Measurements from ENCODE around the gene SDC1.

The SDC1 gene

DNA sequence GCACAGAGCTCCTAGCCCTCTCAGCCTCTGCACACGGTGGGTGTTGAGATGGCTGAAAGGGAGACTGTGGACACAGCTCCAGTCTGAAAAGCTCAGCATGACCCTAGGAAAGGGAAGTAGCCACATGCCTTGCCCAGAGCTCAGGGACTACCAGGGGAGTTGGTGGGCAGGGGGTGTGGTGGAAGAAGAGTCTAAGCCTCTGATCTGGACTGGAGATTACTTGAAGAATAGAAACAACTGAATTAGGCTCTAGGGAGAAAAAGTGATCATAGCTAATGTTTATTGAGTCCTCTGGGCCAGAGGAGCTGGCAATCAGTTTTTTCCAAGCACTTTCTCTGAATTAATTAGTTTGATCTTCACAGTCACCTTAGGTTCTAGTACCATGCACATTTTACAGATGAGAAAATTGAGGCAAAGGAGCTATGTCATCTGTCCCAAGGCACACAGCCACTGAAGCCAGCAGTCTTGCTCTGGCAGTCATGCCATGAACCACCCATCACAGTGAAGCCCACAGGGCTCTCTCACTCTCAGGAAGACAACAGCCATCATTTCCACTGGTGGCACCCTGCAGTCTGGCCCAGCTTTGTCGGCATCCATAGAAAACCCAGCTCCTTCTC lies 10.3 kb downstream of the SDC1 start:
- Histone ChIP-seq H3K4me3 (no peak overlapping the region), H3K36me3 (no peaks in the 10 kb centered on the region), H3K9me3 (no peaks in the 10 kb centered on the region), H3K27me3 (peaks cover 0 to 18% of the 10 kb centered on the region in 2 donors), H3K4me1 (peaks cover 0 to 11% (median 0%) of the 10 kb centered on the region in 4 donors), H3K27ac (no peak overlapping the region)
- TF ChIP-seq, protein P1, sequence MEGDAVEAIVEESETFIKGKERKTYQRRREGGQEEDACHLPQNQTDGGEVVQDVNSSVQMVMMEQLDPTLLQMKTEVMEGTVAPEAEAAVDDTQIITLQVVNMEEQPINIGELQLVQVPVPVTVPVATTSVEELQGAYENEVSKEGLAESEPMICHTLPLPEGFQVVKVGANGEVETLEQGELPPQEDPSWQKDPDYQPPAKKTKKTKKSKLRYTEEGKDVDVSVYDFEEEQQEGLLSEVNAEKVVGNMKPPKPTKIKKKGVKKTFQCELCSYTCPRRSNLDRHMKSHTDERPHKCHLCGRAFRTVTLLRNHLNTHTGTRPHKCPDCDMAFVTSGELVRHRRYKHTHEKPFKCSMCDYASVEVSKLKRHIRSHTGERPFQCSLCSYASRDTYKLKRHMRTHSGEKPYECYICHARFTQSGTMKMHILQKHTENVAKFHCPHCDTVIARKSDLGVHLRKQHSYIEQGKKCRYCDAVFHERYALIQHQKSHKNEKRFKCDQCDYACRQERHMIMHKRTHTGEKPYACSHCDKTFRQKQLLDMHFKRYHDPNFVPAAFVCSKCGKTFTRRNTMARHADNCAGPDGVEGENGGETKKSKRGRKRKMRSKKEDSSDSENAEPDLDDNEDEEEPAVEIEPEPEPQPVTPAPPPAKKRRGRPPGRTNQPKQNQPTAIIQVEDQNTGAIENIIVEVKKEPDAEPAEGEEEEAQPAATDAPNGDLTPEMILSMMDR (IDR thresholded peaks at IDR 0.05): no peak
- DNase-seq: no peak
- intact Hi-C loops (cut with DNase I; ENCODE audit: low total_unique reads): no loop called here

DNA sequence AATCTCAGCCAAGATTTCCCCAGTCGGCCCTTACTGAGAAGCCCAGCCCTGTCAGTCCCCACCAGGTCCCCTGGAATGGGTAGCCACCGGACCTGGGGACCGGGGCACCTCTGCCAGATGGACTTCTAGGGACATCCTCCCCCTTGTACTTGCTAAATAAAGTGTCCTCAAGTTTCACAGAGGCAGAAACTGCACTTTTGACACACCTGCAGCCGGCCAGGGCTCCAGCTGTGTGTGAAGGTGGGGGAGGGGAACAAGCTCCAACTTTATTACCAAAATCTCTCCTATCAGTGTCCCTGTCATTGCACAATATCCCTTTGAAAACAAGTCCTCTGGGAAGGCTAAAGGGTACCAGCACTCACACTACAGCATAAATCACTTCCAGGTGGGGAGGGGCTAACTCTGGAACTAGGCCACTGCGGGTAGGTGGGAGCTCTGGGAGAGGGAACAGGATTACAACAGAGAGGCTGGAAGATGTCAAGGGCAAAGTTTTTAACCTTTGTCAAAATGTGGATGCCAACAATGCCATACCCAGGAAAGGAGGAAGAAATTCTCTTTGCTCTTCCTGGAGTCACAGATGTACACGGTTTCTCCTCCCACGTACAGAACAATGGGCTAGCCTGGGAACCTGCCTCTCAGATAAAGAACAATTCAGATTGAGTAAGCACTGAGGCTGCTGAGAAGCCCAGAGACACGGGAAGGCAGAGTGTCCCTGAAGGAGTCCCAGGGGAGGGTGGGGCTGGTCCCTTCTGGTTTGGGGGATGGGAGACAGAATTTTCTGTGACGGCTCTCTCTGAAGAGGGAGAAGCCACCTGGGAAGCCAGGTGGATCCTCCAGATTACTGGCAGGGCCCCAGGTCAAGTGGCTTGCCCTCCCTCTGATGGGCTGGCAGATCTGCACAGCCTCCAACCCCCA lies 11.0 kb downstream of the SDC1 start:
- Histone ChIP-seq H3K27ac (no peak overlapping the region), H3K9me3 (no peaks in the 10 kb centered on the region), H3K4me3 (no peak overlapping the region), H3K4me1 (peaks cover 0 to 17% (median 0%) of the 10 kb centered on the region in 4 donors), H3K27me3 (peaks cover 0 to 18% of the 10 kb centered on the region in 2 donors), H3K36me3 (no peaks in the 10 kb centered on the region)
- no peak for DNase-seq
- intact Hi-C loops (cut with DNase I; ENCODE audit: low total_unique reads): no loop called here
- TF ChIP-seq, protein P1 (IDR thresholded peaks at IDR 0.05): no peak

DNA sequence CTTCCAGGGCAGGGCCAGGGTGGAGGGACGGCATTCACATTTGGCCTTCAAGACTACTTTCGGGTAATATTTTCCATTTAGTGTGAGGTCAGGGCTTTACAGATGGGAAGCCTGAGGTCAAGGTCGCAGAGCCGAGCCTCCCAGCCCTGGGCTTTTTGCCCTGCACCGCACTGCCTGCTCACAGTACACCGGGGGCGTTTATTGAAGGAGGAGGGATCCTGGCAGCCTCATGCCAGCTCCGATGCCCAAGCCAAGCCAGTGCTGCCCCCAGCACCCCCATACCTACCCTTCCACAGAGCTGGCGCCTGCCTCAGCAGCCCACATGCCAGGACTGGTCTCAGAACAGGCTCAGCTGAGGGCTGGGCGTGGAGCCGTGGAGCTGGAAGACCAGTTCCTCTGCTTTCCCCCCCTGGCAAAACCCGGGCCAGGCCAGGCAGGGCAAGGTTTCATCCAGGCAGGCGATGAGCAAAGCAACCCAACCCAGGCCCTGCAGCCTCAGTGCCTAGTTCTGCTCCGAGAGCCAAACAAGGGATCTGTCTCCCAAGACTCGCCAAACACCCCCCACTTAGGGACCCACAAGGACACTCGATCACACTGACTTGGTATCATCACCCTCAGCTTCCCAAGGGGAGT lies 11.9 kb downstream of the SDC1 start:
- DNase-seq: no peak
- intact Hi-C loops (cut with DNase I; ENCODE audit: low total_unique reads): no loop called here
- Histone ChIP-seq H3K27ac (no peak overlapping the region), H3K4me3 (no peak overlapping the region), H3K27me3 (peaks cover 0 to 18% of the 10 kb centered on the region in 2 donors), H3K9me3 (no peaks in the 10 kb centered on the region), H3K4me1 (peaks cover 0 to 17% (median 0%) of the 10 kb centered on the region in 4 donors), H3K36me3 (no peaks in the 10 kb centered on the region)
- TF ChIP-seq, protein P1 (IDR thresholded peaks at IDR 0.05): no peak

DNA sequence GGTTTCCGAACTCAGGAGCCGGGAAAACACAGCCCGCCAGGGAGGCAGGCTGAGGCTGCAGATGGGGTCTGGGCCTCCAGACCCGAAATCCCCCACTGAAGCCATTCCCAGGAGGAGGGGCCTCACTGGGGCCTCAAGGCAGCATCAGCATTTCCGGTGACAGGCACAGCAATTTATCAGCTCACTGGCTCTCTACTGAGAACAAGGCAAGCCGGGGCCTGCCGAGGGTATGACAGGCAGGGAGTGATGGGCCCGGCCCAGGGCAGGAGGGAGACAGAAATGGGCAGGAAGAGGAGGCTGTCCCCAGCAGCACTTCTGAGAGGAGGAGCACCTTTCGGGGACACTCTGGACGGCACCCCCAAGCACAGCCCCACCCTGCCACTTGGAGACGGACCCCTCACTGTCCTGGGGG lies 12.5 kb downstream of the SDC1 start:
- peaks cover 0 to 18% of the 10 kb centered on the region in 2 donors for H3K27me3 ChIP-seq
- H3K36me3 ChIP-seq: no peaks in the 10 kb centered on the region
- TF ChIP-seq, protein P1 (IDR thresholded peaks at IDR 0.05): no peak
- no peaks in the 10 kb centered on the region for H3K9me3 ChIP-seq
- no peak for DNase-seq
- H3K4me3 ChIP-seq: no peak overlapping the region
- intact Hi-C loops (cut with DNase I; ENCODE audit: low total_unique reads): no loop called here
- H3K4me1 ChIP-seq: peaks cover 0 to 17% (median 0%) of the 10 kb centered on the region in 4 donors
- H3K27ac ChIP-seq: no peak overlapping the region

GRCh38 chr2:20211860-20212458 lies 13.0 kb downstream of the SDC1 start:
- H3K27me3 ChIP-seq: peaks cover 0 to 18% of the 10 kb centered on the region in 2 donors
- H3K9me3 ChIP-seq: no peaks in the 10 kb centered on the region
- peaks cover 0 to 17% (median 0%) of the 10 kb centered on the region in 4 donors for H3K4me1 ChIP-seq
- no peak overlapping the region for H3K4me3 ChIP-seq
- TF ChIP-seq, protein P1 (IDR thresholded peaks at IDR 0.05): no peak
- no peak for DNase-seq
- intact Hi-C loops (cut with DNase I; ENCODE audit: low total_unique reads): no loop called here
- no peak overlapping the region for H3K27ac ChIP-seq
- H3K36me3 ChIP-seq: no peaks in the 10 kb centered on the region

Measured in tibial artery (tissue), 4 donors.